HEK293T (cell line): ENCODE results near the gene CCDC195.

Experiments used
- BHLHE40 ChIP-seq: fragments of 450-650 bp; IDR thresholded peaks from 2 replicates; pipeline ENCODE4 v1.6.1; 2016; ENCODE audit warnings: mild to moderate bottlenecking, moderate library complexity, borderline replicate concordance
- ELF4 ChIP-seq: fragments of 450-650 bp; IDR thresholded peaks from 2 replicates; pipeline ENCODE4 v1.6.1; 2017; ENCODE audit warnings: antibody characterized with exemption
- FOXA1 ChIP-seq: fragments of 450-650 bp; IDR thresholded peaks from 2 replicates; pipeline ENCODE4 v1.6.1; 2016; ENCODE audit warnings: mild to moderate bottlenecking
- FOXK2 ChIP-seq: fragments of 450-650 bp; IDR thresholded peaks from 2 replicates; pipeline ENCODE4 v1.6.1; 2016; ENCODE audit warnings: mild to moderate bottlenecking
- FOXM1 ChIP-seq: fragments of 450-650 bp; IDR thresholded peaks from 2 replicates; pipeline ENCODE4 v1.6.1; 2017; ENCODE audit warnings: mild to moderate bottlenecking, borderline replicate concordance
- L3MBTL2 ChIP-seq: fragments of 450-650 bp; conservative IDR thresholded peaks from 2 replicates; pipeline ENCODE4 v1.6.1; 2016; ENCODE audit warnings: mild to moderate bottlenecking
- LEF1 ChIP-seq: fragments of 450-650 bp; IDR thresholded peaks from 2 replicates; pipeline ENCODE4 v1.6.1; 2017; ENCODE audit warnings: mild to moderate bottlenecking, borderline replicate concordance
- NFRKB ChIP-seq: fragments of 450-650 bp; IDR thresholded peaks from 2 replicates; pipeline ENCODE4 v1.6.1; 2016; ENCODE audit warnings: mild to moderate bottlenecking, moderate library complexity
- SP1 ChIP-seq: fragments of 450-650 bp; IDR thresholded peaks from 2 replicates; pipeline ENCODE4 v1.6.1; 2017
- SUZ12 ChIP-seq: fragments of 450-650 bp; IDR thresholded peaks from 2 replicates; pipeline ENCODE4 v1.6.1; 2016; ENCODE audit warnings: mild to moderate bottlenecking
- TARDBP ChIP-seq: fragments of 450-650 bp; IDR thresholded peaks from 2 replicates; pipeline ENCODE4 v1.6.1; 2016
- TF ChIP-seq, protein P1 (sequence below): fragments of 450-650 bp; IDR thresholded peaks from 2 replicates; pipeline ENCODE4 v1.6.1; 2016

DNA sequence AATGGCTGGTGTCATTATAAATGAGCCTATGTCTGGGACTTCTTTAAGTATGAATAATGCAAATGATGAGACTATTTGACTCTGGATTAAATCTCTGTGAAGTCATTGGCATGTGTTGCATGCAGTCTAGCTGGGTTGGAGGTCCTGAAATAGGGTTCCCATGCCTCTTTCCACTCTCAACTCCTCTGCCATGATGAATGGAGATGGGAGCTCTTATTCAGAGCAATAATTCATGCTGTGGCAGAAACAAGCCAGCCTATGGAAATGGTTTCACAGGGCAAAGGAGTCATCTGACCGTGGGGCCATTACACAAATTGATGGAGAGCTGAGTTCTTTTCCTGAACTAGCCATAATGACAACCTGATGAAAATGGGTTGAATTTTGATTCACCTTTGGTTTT is 15.5 kb upstream of the CCDC195 start:
- TF ChIP-seq SUZ12 (no peak), BHLHE40 (no peak), LEF1 (no peak), L3MBTL2 (no peak), NFRKB (no peak), ELF4 (no peak), FOXM1 (no peak), FOXK2 (no peak), SP1 (no peak), TARDBP (no peak), FOXA1 (no peak)
- TF ChIP-seq, protein P1, sequence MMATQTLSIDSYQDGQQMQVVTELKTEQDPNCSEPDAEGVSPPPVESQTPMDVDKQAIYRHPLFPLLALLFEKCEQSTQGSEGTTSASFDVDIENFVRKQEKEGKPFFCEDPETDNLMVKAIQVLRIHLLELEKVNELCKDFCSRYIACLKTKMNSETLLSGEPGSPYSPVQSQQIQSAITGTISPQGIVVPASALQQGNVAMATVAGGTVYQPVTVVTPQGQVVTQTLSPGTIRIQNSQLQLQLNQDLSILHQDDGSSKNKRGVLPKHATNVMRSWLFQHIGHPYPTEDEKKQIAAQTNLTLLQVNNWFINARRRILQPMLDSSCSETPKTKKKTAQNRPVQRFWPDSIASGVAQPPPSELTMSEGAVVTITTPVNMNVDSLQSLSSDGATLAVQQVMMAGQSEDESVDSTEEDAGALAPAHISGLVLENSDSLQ = no peak
